Activated T-cell treated with anti-CD3 and anti-CD28 coated beads, Interleukin-2, amount 50 U/mL, for 72 hours (primary cell): ENCODE data around the gene SCN1A. TPM values are rescaled to one million over a fixed set of nuclear protein-coding genes. Genes with fewer than 3 reads are reported as not detected.
A peak's percentile ranks its signal among the peaks of the same experiment; 100 is the strongest.

Experiments used
- ATAC-seq, 2 donors: fragments of 150-1000 bp; cut with Tn5 transposase; replicated peaks in 1 of 2; 2 replicates each; pipeline ENCODE4 v1.10.0; 2021; ENCODE audit warnings: moderate library complexity in 2 of 2, mild to moderate bottlenecking in 1 of 2
- DNase-seq, 2 donors: peaks; one replicate each; pipeline ENCODE4 v3.0.0; 2021 to 2022; ENCODE audit warnings: mixed read lengths in 1 of 2
- H3K27ac Mint-ChIP-seq: one replicate; pipeline ENCODE4 v1.8.0; 2022; ENCODE audit warnings: mild to moderate bottlenecking, moderate library complexity, mixed read lengths
- H3K27me3 Mint-ChIP-seq: one replicate; pipeline ENCODE4 v1.8.0; 2022; ENCODE audit warnings: low read depth, mixed read lengths
- H3K36me3 Mint-ChIP-seq, 2 donors: one replicate each; pipeline ENCODE4 v1.8.0; 2022; ENCODE audit warnings: mixed read lengths in 2 of 2, mild to moderate bottlenecking in 1 of 2; ENCODE audit not compliant: insufficient read depth in 2 of 2
- H3K4me1 Mint-ChIP-seq: one replicate; pipeline ENCODE4 v1.8.0; 2022; ENCODE audit warnings: low read depth, mixed read lengths
- H3K4me3 Mint-ChIP-seq, 2 donors: one replicate each; pipeline ENCODE4 v1.8.0; 2022; ENCODE audit warnings: mild to moderate bottlenecking in 2 of 2, mixed read lengths in 2 of 2, moderate library complexity in 2 of 2
- H3K9me3 Mint-ChIP-seq, 2 donors: one replicate each; pipeline ENCODE4 v1.8.0; 2022; ENCODE audit warnings: mixed read lengths in 2 of 2
- total RNA-seq, 2 donors: library from RNA; stranded (reverse); gene quantifications; one replicate each; pipeline ENCODE4 v1.2.3, GENCODE V29; 2022

The SCN1A gene
- total RNA-seq = not detected

GRCh38 chr2:166127217-166128155 is at the start of gene SCN1A:
SCN1A (minus strand) TSS chr2:166128020; CDS start chr2:166073621, 54,399 bp downstream.
- no peak within 1 kb of the TSS for H3K4me3 Mint-ChIP-seq
- H3K36me3 Mint-ChIP-seq = no peaks in the 10 kb centered on the region
- H3K27ac Mint-ChIP-seq = no peak within 1 kb of the TSS
- no peaks in the 10 kb centered on the region for H3K9me3 Mint-ChIP-seq
- DNase-seq (no peak), ATAC-seq (peak in 1 of 2 donors; percentile 25)
- H3K4me1 Mint-ChIP-seq = no peaks in the 10 kb centered on the region
- peaks cover 16% of the 10 kb centered on the region for H3K27me3 Mint-ChIP-seq

DNA sequence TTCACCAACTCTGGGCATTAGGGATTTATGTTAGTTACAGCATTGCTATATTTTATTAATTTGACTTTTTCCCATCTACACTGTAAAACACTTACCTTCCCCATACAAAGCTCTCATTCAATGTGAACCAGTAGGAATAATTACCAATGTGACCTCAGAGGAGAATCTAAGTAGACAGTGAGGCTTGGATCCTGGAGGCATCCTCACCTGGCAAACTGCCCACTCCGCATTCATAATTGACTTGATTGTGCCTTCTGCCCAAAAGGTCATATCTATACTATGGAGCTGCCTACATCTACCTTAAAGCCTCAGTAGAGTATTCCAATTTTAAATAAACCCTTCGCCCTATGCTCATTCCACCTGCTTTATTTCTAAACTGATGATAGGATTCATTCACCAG is 45.4 kb upstream of the SCN1A start:
- ATAC-seq = no peak
- Mint-ChIP-seq H3K4me1 (no peaks in the 10 kb centered on the region), H3K4me3 (no peak overlapping the region), H3K27ac (no peak overlapping the region), H3K9me3 (no peaks in the 10 kb centered on the region), H3K36me3 (no peaks in the 10 kb centered on the region), H3K27me3 (peaks cover 6% of the 10 kb centered on the region)
- no peak for DNase-seq

- Mint-ChIP-seq H3K9me3 (no peaks in the 10 kb centered on the region), H3K4me1 (no peaks in the 10 kb centered on the region), H3K36me3 (no peaks in the 10 kb centered on the region), H3K27me3 (peaks cover 6% of the 10 kb centered on the region), H3K4me3 (no peak overlapping the region), H3K27ac (no peak overlapping the region)
- DNase-seq = no peak
- ATAC-seq = no peak
These were observed 43.4 kb upstream of the SCN1A start for GRCh38 chr2:166171216-166171615.

GRCh38 chr2:166170356-166170755 is 42.5 kb upstream of the SCN1A start:
- no peak overlapping the region for H3K27ac Mint-ChIP-seq
- H3K4me1 Mint-ChIP-seq = no peaks in the 10 kb centered on the region
- H3K36me3 Mint-ChIP-seq = no peaks in the 10 kb centered on the region
- DNase-seq (no peak), ATAC-seq (no peak)
- no peak overlapping the region for H3K4me3 Mint-ChIP-seq
- H3K27me3 Mint-ChIP-seq = peaks cover 6% of the 10 kb centered on the region
- H3K9me3 Mint-ChIP-seq = no peaks in the 10 kb centered on the region

DNA sequence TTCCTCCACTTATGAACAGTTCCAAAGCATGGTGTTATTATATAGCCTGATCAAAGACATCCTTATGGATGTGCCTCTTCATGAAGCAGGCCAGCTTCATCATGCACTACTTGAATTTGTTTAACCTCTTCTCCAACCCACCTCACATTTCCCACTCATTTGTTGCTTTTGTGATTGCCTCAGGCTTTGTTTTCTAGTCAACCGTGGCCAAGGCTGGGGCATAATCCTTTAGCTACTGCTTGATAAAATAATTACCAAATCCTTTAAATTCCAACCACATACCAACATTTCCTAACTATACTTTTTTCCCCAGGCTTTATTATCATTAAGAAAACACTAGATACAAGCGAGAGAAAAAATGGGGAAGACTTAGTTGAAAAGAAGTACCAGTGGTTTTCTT is 39.6 kb upstream of the SCN1A start:
- DNase-seq (no peak), ATAC-seq (no peak)
- no peaks in the 10 kb centered on the region for H3K4me1 Mint-ChIP-seq
- no peaks in the 10 kb centered on the region for H3K36me3 Mint-ChIP-seq
- peaks cover 6% of the 10 kb centered on the region for H3K27me3 Mint-ChIP-seq
- no peak overlapping the region for H3K4me3 Mint-ChIP-seq
- no peak overlapping the region for H3K27ac Mint-ChIP-seq
- H3K9me3 Mint-ChIP-seq = no peaks in the 10 kb centered on the region

- Mint-ChIP-seq H3K4me1 (no peaks in the 10 kb centered on the region), H3K4me3 (no peak overlapping the region)
These were observed 36.0 kb upstream of the SCN1A start for GRCh38 chr2:166163775-166164174.

DNA sequence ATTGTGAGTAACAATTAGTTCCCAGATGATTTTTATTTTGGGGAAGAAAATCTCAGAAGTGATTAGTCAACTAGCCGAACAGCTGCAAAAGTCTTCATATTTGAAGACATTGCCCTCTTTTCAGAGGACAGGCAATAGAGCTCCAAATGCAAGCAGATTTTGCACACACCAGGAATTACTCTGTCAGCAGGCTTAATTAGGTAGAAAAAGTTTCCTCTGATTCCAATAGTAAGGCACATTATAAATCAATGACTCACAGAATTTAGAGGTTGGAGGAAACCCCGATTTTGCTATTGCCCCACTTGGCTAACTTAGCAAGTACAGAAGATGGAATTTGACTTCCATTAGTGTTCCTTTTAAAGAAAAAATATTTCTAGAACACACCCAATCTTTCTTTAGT is 30.7 kb upstream of the SCN1A start:
- Mint-ChIP-seq H3K4me3 (no peak overlapping the region), H3K36me3 (no peaks in the 10 kb centered on the region), H3K27ac (no peak overlapping the region), H3K9me3 (no peaks in the 10 kb centered on the region), H3K4me1 (no peaks in the 10 kb centered on the region), H3K27me3 (peaks cover 38% of the 10 kb centered on the region)
- DNase-seq (no peak), ATAC-seq (no peak)

More at GRCh38 chr2:166163775-166164174, 36.0 kb upstream of the SCN1A start:
- H3K27me3 Mint-ChIP-seq = no peaks in the 10 kb centered on the region
- ATAC-seq = no peak
- no peak overlapping the region for H3K27ac Mint-ChIP-seq
- DNase-seq = no peak
- H3K36me3 Mint-ChIP-seq = no peaks in the 10 kb centered on the region
- no peaks in the 10 kb centered on the region for H3K9me3 Mint-ChIP-seq

DNA sequence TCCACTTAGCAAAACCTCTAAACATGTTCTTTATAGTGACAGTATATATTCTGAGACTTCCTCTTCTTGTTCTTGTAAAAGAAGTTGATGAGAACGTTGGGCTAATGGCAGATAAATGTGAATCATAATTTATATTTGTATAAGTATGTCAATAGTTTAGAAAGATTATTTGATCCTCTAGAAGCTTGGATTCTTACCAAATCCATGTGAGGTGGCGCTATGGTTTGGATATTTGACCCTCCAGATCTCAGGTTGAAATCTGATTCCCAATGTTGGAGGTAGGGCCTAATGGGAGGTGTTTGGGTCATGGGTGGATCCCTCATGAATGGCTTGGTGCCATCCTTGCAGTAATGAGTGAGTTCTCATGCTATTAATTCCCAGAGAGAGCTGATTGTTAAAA is 29.8 kb upstream of the SCN1A start:
- ATAC-seq = no peak
- Mint-ChIP-seq H3K27me3 (peaks cover 42% of the 10 kb centered on the region), H3K27ac (no peak overlapping the region), H3K9me3 (no peaks in the 10 kb centered on the region), H3K36me3 (no peaks in the 10 kb centered on the region), H3K4me1 (no peaks in the 10 kb centered on the region), H3K4me3 (no peak overlapping the region)
- DNase-seq = no peak

DNA sequence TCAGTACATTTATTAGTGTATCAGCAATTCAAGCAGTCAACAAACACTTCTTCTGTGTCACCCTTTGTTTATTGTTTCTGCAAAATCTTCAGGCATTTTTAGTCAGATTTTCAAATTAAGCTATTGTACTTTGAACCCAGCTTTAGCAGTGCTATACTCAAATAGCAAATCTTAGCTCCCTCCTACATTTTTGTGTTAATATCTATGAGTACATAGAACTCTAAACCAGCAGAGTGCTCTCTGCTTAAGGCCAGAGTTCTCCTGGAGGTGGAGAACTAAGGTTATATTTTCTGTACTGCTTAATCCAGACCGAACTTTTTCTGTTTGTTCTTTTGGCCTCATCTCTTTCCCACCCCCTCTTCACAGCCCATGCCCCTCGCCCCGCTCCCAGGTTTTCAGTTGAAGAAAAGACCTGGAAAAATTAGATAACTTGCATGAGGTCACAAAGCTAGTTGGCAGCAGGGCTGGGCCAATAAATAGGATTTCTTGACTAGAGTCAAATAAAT is 29.2 kb upstream of the SCN1A start:
- H3K27ac Mint-ChIP-seq = no peak overlapping the region
- ATAC-seq (no peak), DNase-seq (no peak)
- no peaks in the 10 kb centered on the region for H3K4me1 Mint-ChIP-seq
- no peaks in the 10 kb centered on the region for H3K36me3 Mint-ChIP-seq
- H3K9me3 Mint-ChIP-seq = no peaks in the 10 kb centered on the region
- H3K4me3 Mint-ChIP-seq = no peak overlapping the region
- H3K27me3 Mint-ChIP-seq = peaks cover 42% of the 10 kb centered on the region

DNA sequence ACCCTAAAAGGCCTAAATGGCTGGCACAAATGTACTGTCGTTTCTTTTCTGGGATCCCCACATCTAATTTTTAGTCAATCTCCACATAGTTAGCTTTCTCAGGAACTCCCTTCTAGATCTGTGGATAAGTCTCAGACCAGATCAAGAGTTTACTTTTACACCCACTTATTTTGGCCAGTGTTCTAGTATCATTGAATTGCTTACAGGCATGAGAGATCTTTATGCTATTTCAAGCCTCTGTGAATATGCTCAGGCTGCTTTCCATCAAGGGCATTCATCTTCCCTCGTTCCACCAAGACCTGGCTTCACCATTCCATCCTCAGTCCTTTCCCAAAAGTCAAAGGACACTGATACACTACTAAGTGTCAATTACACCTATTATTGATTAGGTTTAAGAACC is 27.8 kb upstream of the SCN1A start:
- no peak for DNase-seq
- Mint-ChIP-seq H3K36me3 (no peaks in the 10 kb centered on the region), H3K27me3 (peaks cover 42% of the 10 kb centered on the region), H3K27ac (no peak overlapping the region), H3K4me3 (no peak overlapping the region), H3K4me1 (no peaks in the 10 kb centered on the region), H3K9me3 (no peaks in the 10 kb centered on the region)
- no peak for ATAC-seq

- no peak for ATAC-seq
- no peak overlapping the region for H3K4me3 Mint-ChIP-seq
- peaks cover 42% of the 10 kb centered on the region for H3K27me3 Mint-ChIP-seq
- no peak overlapping the region for H3K27ac Mint-ChIP-seq
- H3K4me1 Mint-ChIP-seq = no peaks in the 10 kb centered on the region
- no peaks in the 10 kb centered on the region for H3K9me3 Mint-ChIP-seq
- H3K36me3 Mint-ChIP-seq = no peaks in the 10 kb centered on the region
- DNase-seq = no peak
These were observed 27.0 kb upstream of the SCN1A start for GRCh38 chr2:166154685-166155338.

- H3K9me3 Mint-ChIP-seq = no peaks in the 10 kb centered on the region
- peaks cover 36% of the 10 kb centered on the region for H3K27me3 Mint-ChIP-seq
- H3K27ac Mint-ChIP-seq = no peak overlapping the region
- no peak overlapping the region for H3K4me3 Mint-ChIP-seq
- no peaks in the 10 kb centered on the region for H3K36me3 Mint-ChIP-seq
- no peaks in the 10 kb centered on the region for H3K4me1 Mint-ChIP-seq
- ATAC-seq (no peak), DNase-seq (no peak)
These were observed 24.2 kb upstream of the SCN1A start for GRCh38 chr2:166152064-166152463.

- H3K4me1 Mint-ChIP-seq = no peaks in the 10 kb centered on the region
- H3K36me3 Mint-ChIP-seq = no peaks in the 10 kb centered on the region
- ATAC-seq (no peak), DNase-seq (no peak)
- peaks cover 12% of the 10 kb centered on the region for H3K27me3 Mint-ChIP-seq
- no peaks in the 10 kb centered on the region for H3K9me3 Mint-ChIP-seq
- H3K27ac Mint-ChIP-seq = no peak overlapping the region
- no peak overlapping the region for H3K4me3 Mint-ChIP-seq
These were observed 20.9 kb upstream of the SCN1A start for GRCh38 chr2:166148500-166149400.
